HepG2 (cell line): ENCODE measurements around the gene R3HCC1L. TPM values are rescaled to one million over a fixed set of nuclear protein-coding genes. Genes with fewer than 3 reads are reported as not detected.

Experiments
- ATAC-seq: fragments of 200-7000 bp; cut with Tn5 transposase; 3 replicates; pipeline ENCODE4 v1.9.1; 2020; ENCODE audit warnings: mild to moderate bottlenecking, moderate library complexity
- BruUV-seq: library from RNA; stranded (reverse); fragments of 400-500 nt; replicated peaks from 2 replicates; lab custom pipeline; 2021; lab: Mats Ljungman, UMichigan
- CTCF ChIA-PET: fragments of 300-600 bp; formaldehyde crosslinking; extraction: SDS; loops from one replicate; lab custom pipeline; 2021; ENCODE audit warnings: low total read pairs, inconsistent platforms, low intra/inter-chr PET ratio; lab: Yijun Ruan, JAX
- POLR2A ChIA-PET: fragments of 350-600 bp; sonication (Branson Sonifier 250); formaldehyde crosslinking; loops from one replicate; lab custom pipeline; 2020; ENCODE audit warnings: antibody characterized with exemption, inconsistent platforms; lab: Yijun Ruan, JAX
- DNase-seq: peaks from one replicate; pipeline ENCODE4 v3.0.0-alpha.2; 2015; ENCODE audit warnings: low spot score
- FAIRE-seq: peaks from 3 replicates; lab custom pipeline; 2011; peaks lifted over from hg19 to GRCh38; lab: Jason Lieb, UNC
- H2AFZ ChIP-seq: one replicate; pipeline ENCODE4 v1.6.1; 2011; ENCODE audit warnings: low read length, inconsistent platforms
- H3K27ac ChIP-seq: fragments of 300-600 bp; 3 replicates; pipeline ENCODE4 v1.8.0; 2011; ENCODE audit warnings: mixed run types, mild to moderate bottlenecking, mixed read lengths, low read length, inconsistent platforms; ENCODE audit not compliant: insufficient read depth; ENCODE audit errors: extremely low read length
- H3K27me3 ChIP-seq, 2 experiments: fragments of 200-600 bp in 1 of 2; 2 replicates in 1 of 2; 3 replicates in 1 of 2; pipeline versions ENCODE4 v1.6.0 to v1.8.0; 2011; ENCODE audit warnings: low read length in 2 of 2, mild to moderate bottlenecking in 2 of 2, moderate library complexity in 2 of 2, inconsistent platforms in 1 of 2; ENCODE audit not compliant: insufficient read depth in 2 of 2, control insufficient read depth in 1 of 2
- H3K36me3 ChIP-seq, 2 experiments: fragments of 200-600 bp in 1 of 2; replicated peaks in 1 of 2; 2 replicates in 1 of 2; 3 replicates in 1 of 2; pipeline versions ENCODE4 v1.5.1 to v1.8.0; 2011; ENCODE audit warnings: low read length in 2 of 2, inconsistent platforms in 1 of 2; ENCODE audit not compliant: insufficient read depth in 2 of 2, control insufficient read depth in 1 of 2
- H3K4me1 ChIP-seq: 2 replicates; pipeline ENCODE4 v1.5.1; 2012; ENCODE audit warnings: low read length, inconsistent platforms; ENCODE audit not compliant: insufficient read depth
- H3K4me2 ChIP-seq: 2 replicates; pipeline ENCODE4 v1.6.0; 2011; ENCODE audit warnings: low read depth, low read length, inconsistent platforms
- H3K4me3 ChIP-seq, 3 experiments: fragments of 200-600 bp in 1 of 3; sonication (generic), shearing (Covaris generic) in 1 of 3; replicated peaks in 1 of 3; 2 replicates each; pipeline ENCODE4 v1.5.1; 2011 to 2016; ENCODE audit warnings: low read length in 3 of 3, inconsistent platforms in 2 of 3, low read depth in 2 of 3, mild to moderate bottlenecking in 2 of 3, control low read depth in 1 of 3, mixed read lengths in 1 of 3; ENCODE audit not compliant: insufficient read depth in 1 of 3
- H3K79me2 ChIP-seq: one replicate; pipeline ENCODE4 v1.6.1; 2011; ENCODE audit warnings: low read length, inconsistent platforms; ENCODE audit not compliant: insufficient read depth
- H3K9ac ChIP-seq: 2 replicates; pipeline ENCODE4 v1.6.0; 2011; ENCODE audit warnings: mild to moderate bottlenecking, low read depth, low read length, inconsistent platforms; ENCODE audit not compliant: insufficient read depth
- H3K9me3 ChIP-seq: 2 replicates; pipeline ENCODE4 v1.5.1; 2012; ENCODE audit warnings: mild to moderate bottlenecking, low read length
- H4K20me1 ChIP-seq: 2 replicates; pipeline ENCODE4 v1.6.0; 2011; ENCODE audit warnings: inconsistent platforms, mild to moderate bottlenecking, low read length, moderate library complexity; ENCODE audit not compliant: insufficient read depth
- CENPBD1 ChIP-seq: sonication (generic); formaldehyde crosslinking; IDR thresholded peaks from 2 replicates; pipeline ENCODE4 v1.8.0; 2022; ENCODE audit warnings: missing genetic modification reagents, low read depth, mild to moderate bottlenecking, borderline replicate concordance
- KAT7 ChIP-seq: IDR thresholded peaks from 2 replicates; pipeline ENCODE4 v1.6.1; 2018; ENCODE audit warnings: borderline replicate concordance, missing compliant biosample characterization
- MATR3 ChIP-seq: sonication (generic); formaldehyde crosslinking; IDR thresholded peaks from 2 replicates; pipeline ENCODE4 v1.4.0; 2020; ENCODE audit warnings: missing genetic modification reagents
- MAZ ChIP-seq, 2 experiments: sonication (generic) in 1 of 2; formaldehyde crosslinking in 1 of 2; IDR thresholded peaks; 2 replicates each; pipeline versions ENCODE4 v1.5.0 to v1.6.1; 2012 to 2020; ENCODE audit warnings: low read depth in 2 of 2, mild to moderate bottlenecking in 2 of 2, borderline replicate concordance in 1 of 2, improper control_type of control experiment in 1 of 2, low read length in 1 of 2, missing genetic modification reagents in 1 of 2, moderate library complexity in 1 of 2
- NFE2L2 ChIP-seq: fragments of 150-350 bp; IDR thresholded peaks from 2 replicates; pipeline ENCODE4 v1.6.1; 2014; ENCODE audit warnings: low read length
- TIGD3 ChIP-seq: sonication (generic); formaldehyde crosslinking; IDR thresholded peaks from 2 replicates; pipeline ENCODE4 v1.5.1; 2020; ENCODE audit warnings: mild to moderate bottlenecking, missing genetic modification reagents, borderline replicate concordance
- YEATS2 ChIP-seq: sonication (generic); formaldehyde crosslinking; IDR thresholded peaks from 2 replicates; pipeline ENCODE4 v1.4.0; 2020; ENCODE audit warnings: missing genetic modification reagents, borderline replicate concordance
- ZBTB20 ChIP-seq: sonication (generic); formaldehyde crosslinking; IDR thresholded peaks from 2 replicates; pipeline ENCODE4 v1.8.1; 2023; ENCODE audit warnings: missing genetic modification reagents, low read depth, mild to moderate bottlenecking, borderline replicate concordance
- ZNF274 ChIP-seq: sonication (generic); formaldehyde crosslinking; IDR thresholded peaks from 2 replicates; pipeline ENCODE4 v1.5.1; 2020; ENCODE audit warnings: mild to moderate bottlenecking, missing genetic modification reagents
- ZNF615 ChIP-seq: sonication (generic); formaldehyde crosslinking; IDR thresholded peaks from 2 replicates; pipeline ENCODE4 v1.5.0; 2020; ENCODE audit warnings: mild to moderate bottlenecking, missing genetic modification reagents, borderline replicate concordance
- WGBS: methylation state at CpG from one replicate; pipeline ENCODE4 v1.1.6; 2017; ENCODE audit warnings: low lambda C conversion rate; 5-methylcytosine and 5-hydroxymethylcytosine counted together
- in situ Hi-C: cut with HindIII; loops from 2 replicates; pipeline ENCODE4 v1.10.0; 2017; ENCODE audit warnings: low pct_unique_long_range_greater_than_20kb; ENCODE audit not compliant: extremely low pct_ligation_motif_present
- intact Hi-C: fragments of 100-400 bp; cut with micrococcal nuclease; formaldehyde crosslinking; loops from one replicate; pipeline ENCODE4 v1.10.0; 2022; ENCODE audit not compliant: unreplicated experiment
- polyA plus RNA-seq, 8 experiments: library from polyadenylated mRNA; depleted of rRNA in 3 of 8; stranded (reverse) in 7 of 8; unstranded in 1 of 8; fragments of >200 nt; fragmentation: Illumina TruSeq in 4 of 8; extraction: Trizol in 4 of 8; gene quantifications; 2 replicates each; pipeline versions ENCODE4 v1.2.1 to v1.2.3, GENCODE V29; 2011 to 2016; ENCODE audit warnings: low read depth in 4 of 8, missing spikeins in 1 of 8, mixed read lengths in 1 of 8; ENCODE audit not compliant: insufficient read depth in 1 of 8
- total RNA-seq, 5 experiments: library from RNA; depleted of rRNA; stranded (reverse); fragments of >200 nt; fragmentation: Illumina TruSeq; extraction: Trizol; gene quantifications; 2 replicates each; pipeline ENCODE4 v1.2.3, GENCODE V29; 2016; ENCODE audit warnings: low read depth in 1 of 5
- TF ChIP-seq, protein P1 (sequence below): sonication (generic); formaldehyde crosslinking; IDR thresholded peaks from 2 replicates; pipeline ENCODE4 v1.8.0; 2022; ENCODE audit warnings: missing genetic modification reagents, mild to moderate bottlenecking, inconsistent platforms, borderline replicate concordance
- TF ChIP-seq, protein P2 (sequence below): sonication (generic); formaldehyde crosslinking; IDR thresholded peaks from 2 replicates; pipeline ENCODE4 v1.5.0; 2020; ENCODE audit warnings: missing genetic modification reagents
- TF ChIP-seq, protein P3 (sequence below): fragments of 450-650 bp; IDR thresholded peaks from 2 replicates; pipeline ENCODE4 v1.6.1; 2017; ENCODE audit warnings: mild to moderate bottlenecking
- TF ChIP-seq, protein P4 (sequence below): sonication (generic); IDR thresholded peaks from 2 replicates; pipeline ENCODE4 v1.6.1; 2016; ENCODE audit warnings: low read depth, borderline replicate concordance

R3HCC1L gene
- total and polyA plus RNA-seq, 2 of the 13 experiments (the other 11 are each of a cell fraction or from before 2014, with no cell fraction given) = 6.5 to 12.2 TPM

DNA sequence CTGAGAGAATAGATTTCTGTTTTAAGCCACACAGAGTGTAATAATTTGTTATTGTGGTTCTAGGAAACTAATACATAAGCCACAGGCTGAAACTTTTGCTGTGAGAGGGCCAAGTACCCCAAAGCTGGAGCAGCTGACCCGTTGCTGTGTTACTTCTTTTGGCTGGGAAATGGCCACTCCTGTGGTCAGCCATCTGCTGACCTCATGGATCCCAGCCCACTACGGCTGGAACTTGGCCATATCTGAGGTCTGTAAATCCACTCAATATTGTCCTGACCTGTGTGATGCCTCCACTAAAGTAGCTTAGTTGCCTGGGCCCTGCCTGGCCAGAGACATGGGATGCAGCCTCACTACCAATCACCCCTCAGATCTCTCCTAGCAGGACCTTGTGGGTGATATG lies 151.0 kb downstream of the R3HCC1L start (continued):
- TF ChIP-seq, protein P1, sequence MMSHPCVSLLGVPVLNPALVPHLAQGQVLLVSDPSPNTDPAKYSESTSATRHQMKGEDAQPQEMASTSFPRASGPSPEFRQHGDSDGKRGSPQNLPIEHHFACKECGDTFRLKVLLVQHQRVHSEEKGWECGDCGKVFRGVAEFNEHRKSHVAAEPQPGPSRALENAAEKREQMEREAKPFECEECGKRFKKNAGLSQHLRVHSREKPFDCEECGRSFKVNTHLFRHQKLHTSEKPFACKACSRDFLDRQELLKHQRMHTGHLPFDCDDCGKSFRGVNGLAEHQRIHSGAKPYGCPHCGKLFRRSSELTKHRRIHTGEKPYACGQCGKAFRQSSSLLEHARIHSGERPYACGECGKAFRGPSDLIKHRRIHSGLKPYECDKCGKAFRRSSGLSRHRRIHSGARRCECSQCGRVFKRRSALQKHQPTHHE (CRISPR knock-in tag) = no peak
- no peak for TF ChIP-seq MATR3

- 38% methylated on average over 11 of the region's 12 CpGs for WGBS
- POLR2A ChIA-PET = interaction anchor here (1.4 kb wide), 1 partner anchor 17 kb away, joined by 3 read pairs; no protein-coding TSS in a partner anchor
- H3K27ac ChIP-seq = no peak overlapping the region
- TF ChIP-seq KAT7 (CRISPR knock-in tag) (no peak), YEATS2 (CRISPR knock-in tag) (no peak), NFE2L2 (no peak), ZNF615 (CRISPR knock-in tag) (no peak), ZNF274 (CRISPR knock-in tag) (no peak), ZBTB20 (CRISPR knock-in tag) (no peak), TIGD3 (no peak), CENPBD1 (CRISPR knock-in tag) (no peak), MAZ (IDR thresholded peaks at IDR 0.05; ENCODE audit: borderline replicate concordance, low read depth, low read length) (no peak), MAZ (CRISPR knock-in tag; IDR thresholded peaks at IDR 0.05; ENCODE audit: low read depth) (no peak)
- TF ChIP-seq, protein P2, sequence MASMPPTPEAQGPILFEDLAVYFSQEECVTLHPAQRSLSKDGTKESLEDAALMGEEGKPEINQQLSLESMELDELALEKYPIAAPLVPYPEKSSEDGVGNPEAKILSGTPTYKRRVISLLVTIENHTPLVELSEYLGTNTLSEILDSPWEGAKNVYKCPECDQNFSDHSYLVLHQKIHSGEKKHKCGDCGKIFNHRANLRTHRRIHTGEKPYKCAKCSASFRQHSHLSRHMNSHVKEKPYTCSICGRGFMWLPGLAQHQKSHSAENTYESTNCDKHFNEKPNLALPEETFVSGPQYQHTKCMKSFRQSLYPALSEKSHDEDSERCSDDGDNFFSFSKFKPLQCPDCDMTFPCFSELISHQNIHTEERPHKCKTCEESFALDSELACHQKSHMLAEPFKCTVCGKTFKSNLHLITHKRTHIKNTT = no peak
- TF ChIP-seq, protein P3, sequence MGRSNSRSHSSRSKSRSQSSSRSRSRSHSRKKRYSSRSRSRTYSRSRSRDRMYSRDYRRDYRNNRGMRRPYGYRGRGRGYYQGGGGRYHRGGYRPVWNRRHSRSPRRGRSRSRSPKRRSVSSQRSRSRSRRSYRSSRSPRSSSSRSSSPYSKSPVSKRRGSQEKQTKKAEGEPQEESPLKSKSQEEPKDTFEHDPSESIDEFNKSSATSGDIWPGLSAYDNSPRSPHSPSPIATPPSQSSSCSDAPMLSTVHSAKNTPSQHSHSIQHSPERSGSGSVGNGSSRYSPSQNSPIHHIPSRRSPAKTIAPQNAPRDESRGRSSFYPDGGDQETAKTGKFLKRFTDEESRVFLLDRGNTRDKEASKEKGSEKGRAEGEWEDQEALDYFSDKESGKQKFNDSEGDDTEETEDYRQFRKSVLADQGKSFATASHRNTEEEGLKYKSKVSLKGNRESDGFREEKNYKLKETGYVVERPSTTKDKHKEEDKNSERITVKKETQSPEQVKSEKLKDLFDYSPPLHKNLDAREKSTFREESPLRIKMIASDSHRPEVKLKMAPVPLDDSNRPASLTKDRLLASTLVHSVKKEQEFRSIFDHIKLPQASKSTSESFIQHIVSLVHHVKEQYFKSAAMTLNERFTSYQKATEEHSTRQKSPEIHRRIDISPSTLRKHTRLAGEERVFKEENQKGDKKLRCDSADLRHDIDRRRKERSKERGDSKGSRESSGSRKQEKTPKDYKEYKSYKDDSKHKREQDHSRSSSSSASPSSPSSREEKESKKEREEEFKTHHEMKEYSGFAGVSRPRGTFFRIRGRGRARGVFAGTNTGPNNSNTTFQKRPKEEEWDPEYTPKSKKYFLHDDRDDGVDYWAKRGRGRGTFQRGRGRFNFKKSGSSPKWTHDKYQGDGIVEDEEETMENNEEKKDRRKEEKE = no peak
- TF ChIP-seq, protein P4, sequence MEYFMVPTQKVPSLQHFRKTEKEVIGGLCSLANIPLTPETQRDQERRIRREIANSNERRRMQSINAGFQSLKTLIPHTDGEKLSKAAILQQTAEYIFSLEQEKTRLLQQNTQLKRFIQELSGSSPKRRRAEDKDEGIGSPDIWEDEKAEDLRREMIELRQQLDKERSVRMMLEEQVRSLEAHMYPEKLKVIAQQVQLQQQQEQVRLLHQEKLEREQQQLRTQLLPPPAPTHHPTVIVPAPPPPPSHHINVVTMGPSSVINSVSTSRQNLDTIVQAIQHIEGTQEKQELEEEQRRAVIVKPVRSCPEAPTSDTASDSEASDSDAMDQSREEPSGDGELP = no peak
Observed at GRCh38 chr10:98286419-98286818, 152.0 kb downstream of the R3HCC1L start.

More at GRCh38 chr10:98286419-98286818, 152.0 kb downstream of the R3HCC1L start:
- no peaks in the 10 kb centered on the region for H3K9me3 ChIP-seq
- intact Hi-C loops = no loop called here
- in situ Hi-C loops = no loop called here
- H3K36me3 ChIP-seq = no peaks in the 10 kb centered on the region
- no TSS peak for BruUV-seq
- no peaks in the 10 kb centered on the region for H4K20me1 ChIP-seq
- H3K27me3 ChIP-seq = peaks cover 0 to 54% of the 10 kb centered on the region in 2 experiments; a peak in 4 of 5 replicates
- no peaks in the 10 kb centered on the region for H3K4me1 ChIP-seq
- DNase-seq (no peak), FAIRE-seq (no peak), ATAC-seq (no peak; the same call in 2 of the 3 replicates)
- no peak overlapping the region for H3K9ac ChIP-seq
- H3K4me2 ChIP-seq = no peak overlapping the region
- CTCF ChIA-PET = no interaction called here
- no peak overlapping the region for H3K4me3 ChIP-seq
- no peak overlapping the region for H2AFZ ChIP-seq
- H3K79me2 ChIP-seq = no peaks in the 10 kb centered on the region
